Caco-2 (cell line): ENCODE data around the gene DCUN1D2. TPM values are rescaled to one million over a fixed set of nuclear protein-coding genes. Genes with fewer than 3 reads are reported as not detected.

Source experiments
- Bru-seq: library from RNA; stranded (reverse); fragments of 400-500 nt; gene quantifications from one replicate; lab custom pipeline; 2021; lab: Mats Ljungman, UMichigan
- BruChase-seq, 2 experiments: library from RNA; stranded (reverse); fragments of 400-500 nt; gene quantifications; one replicate each; lab custom pipeline; 2021; lab: Mats Ljungman, UMichigan
- BruUV-seq: library from RNA; stranded (reverse); fragments of 400-500 nt; replicated peaks from 2 replicates; lab custom pipeline; 2021; lab: Mats Ljungman, UMichigan
- CTCF ChIA-PET: fragments of 300-600 bp; sonication (Branson Sonifier 250); formaldehyde crosslinking; loops from one replicate; lab custom pipeline; 2022; ENCODE audit warnings: antibody characterized with exemption; lab: Charles Lee
- POLR2A ChIA-PET: fragments of 300-600 bp; sonication (Branson Sonifier 250); formaldehyde crosslinking; loops from one replicate; lab custom pipeline; 2022; ENCODE audit warnings: antibody characterized with exemption; lab: Charles Lee
- DNase-seq, 2 experiments: peaks; one replicate each; pipeline versions ENCODE4 v3.0.0 to v3.0.0-alpha.2; 2020 to 2022
- H3K27me3 ChIP-seq: replicated peaks from 2 replicates; pipeline ENCODE4 v1.6.0; 2011; ENCODE audit warnings: low read length; ENCODE audit not compliant: control insufficient read depth, insufficient read depth
- H3K36me3 ChIP-seq: 2 replicates; pipeline ENCODE4 v1.5.1; 2011; ENCODE audit warnings: low read length; ENCODE audit not compliant: control insufficient read depth, insufficient read depth
- H3K4me1 ChIP-seq: fragments of 250-450 bp; sonication (Bioruptor Pico); 2 replicates; pipeline ENCODE4 v1.5.1; 2020; ENCODE audit warnings: mild to moderate bottlenecking
- H3K4me3 ChIP-seq: 2 replicates; pipeline ENCODE4 v1.5.1; 2011; ENCODE audit warnings: low read depth, mild to moderate bottlenecking, control low read depth, low read length
- H3K9me3 ChIP-seq: fragments of 250-450 bp; sonication (Bioruptor Pico); 2 replicates; pipeline ENCODE4 v1.5.1; 2020; ENCODE audit warnings: mild to moderate bottlenecking, moderate library complexity
- H3K27ac Mint-ChIP-seq: one replicate; pipeline ENCODE4 v1.8.0; 2022; ENCODE audit warnings: mixed read lengths; ENCODE audit not compliant: unreplicated experiment
- H3K27me3 Mint-ChIP-seq: one replicate; pipeline ENCODE4 v1.8.0; 2022; ENCODE audit warnings: mixed read lengths; ENCODE audit not compliant: insufficient read depth, unreplicated experiment
- H3K36me3 Mint-ChIP-seq: one replicate; pipeline ENCODE4 v1.8.0; 2022; ENCODE audit warnings: mild to moderate bottlenecking, mixed read lengths; ENCODE audit not compliant: insufficient read depth, unreplicated experiment
- H3K4me1 Mint-ChIP-seq: one replicate; pipeline ENCODE4 v1.8.0; 2022; ENCODE audit warnings: low read depth, mixed read lengths; ENCODE audit not compliant: unreplicated experiment
- H3K4me3 Mint-ChIP-seq: one replicate; pipeline ENCODE4 v1.8.0; 2022; ENCODE audit warnings: mild to moderate bottlenecking, moderate library complexity, mixed read lengths; ENCODE audit not compliant: unreplicated experiment
- H3K9me3 Mint-ChIP-seq: one replicate; pipeline ENCODE4 v1.8.0; 2022; ENCODE audit warnings: mixed read lengths; ENCODE audit not compliant: unreplicated experiment
- CTCF ChIP-seq, 2 experiments: fragments of 200-600 bp in 1 of 2; IDR thresholded peaks; 1 replicate in 1 of 2; 2 replicates in 1 of 2; pipeline versions ENCODE4 v1.5.1 to v1.8.0; 2011 to 2022; ENCODE audit warnings: antibody characterized with exemption in 1 of 2, control low read depth in 1 of 2, inconsistent platforms in 1 of 2, low read depth in 1 of 2, low read length in 1 of 2, mild to moderate bottlenecking in 1 of 2, moderate library complexity in 1 of 2; ENCODE audit not compliant: insufficient read depth in 1 of 2, severe bottlenecking in 1 of 2, unreplicated experiment in 1 of 2
- intact Hi-C: fragments of 100-400 bp; cut with micrococcal nuclease; formaldehyde crosslinking; loops from one replicate; pipeline ENCODE4 v1.10.0; 2022; ENCODE audit not compliant: unreplicated experiment
- long read RNA-seq: library from polyadenylated mRNA; stranded (forward); transcript quantifications from one replicate; pipeline ENCODE4 v2.0.0, GENCODE V29; 2022
- total RNA-seq: library from RNA; stranded (reverse); gene quantifications from 2 replicates; pipeline ENCODE4 v1.2.3, GENCODE V29; 2022

The DCUN1D2 gene
- total RNA-seq (59.4 and 59.9 TPM in 2 replicates), Bru-seq, nascent RNA (percentile 87 among the genes with signal in this experiment), BruChase-seq, experiment 1, labeled RNA remaining after a 2-hour chase (percentile 94 among the genes with signal in this experiment), BruChase-seq, experiment 2, labeled RNA remaining after a 6-hour chase (percentile 89 among the genes with signal in this experiment)
- long read RNA-seq, partial matches to known transcripts, result 8 of 32 reads
- long read RNA-seq, other reads (novel, unspliced or antisense), result 18 of 32 reads

- ChIA-PET POLR2A (interaction anchor here (0.6 kb wide), 2 partner anchors 35 to 93 kb away, joined by 4 to 8 read pairs; no protein-coding TSS in a partner anchor), CTCF (interaction anchor here (1.1 kb wide), 1 partner anchor 42 kb away, joined by 3 read pairs; no protein-coding TSS in a partner anchor)
- H3K36me3 ChIP-seq, result peaks cover 6% of the 10 kb centered on the region
- no peaks in the 10 kb centered on the region for H3K9me3 ChIP-seq
- H3K4me1 Mint-ChIP-seq, result peaks cover 41% of the 10 kb centered on the region
- H3K27me3 ChIP-seq, result no peaks in the 10 kb centered on the region
- DNase-seq, result peak; percentile 95 to 98
- peak within 1 kb of the TSS; percentile 90 for H3K4me3 Mint-ChIP-seq
- H3K27me3 Mint-ChIP-seq, result no peaks in the 10 kb centered on the region
- BruUV-seq, result no TSS peak
- H3K27ac Mint-ChIP-seq, result peak within 1 kb of the TSS; percentile 74
- intact Hi-C loops, result loop anchor here (2.0 kb wide), 1 partner anchor 72 kb away; no protein-coding TSS in a partner anchor
- H3K9me3 Mint-ChIP-seq, result no peaks in the 10 kb centered on the region
- TF ChIP-seq CTCF (IDR thresholded peaks at IDR 0.05; ENCODE audit: insufficient read depth in 1 of 2, low read depth in 1 of 2, low read length in 1 of 2, severe bottlenecking in 1 of 2, unreplicated experiment in 1 of 2), result no peak
- peak within 1 kb of the TSS; percentile 73 for H3K4me3 ChIP-seq
- peaks cover 37% of the 10 kb centered on the region for H3K4me1 ChIP-seq
- peaks cover 28% of the 10 kb centered on the region for H3K36me3 Mint-ChIP-seq
These were observed at the start of gene DCUN1D2 for GRCh38 chr13:113490496-113491417. DCUN1D2 (minus strand) TSS chr13:113490711; CDS start chr13:113490669, 42 bp downstream.

- H3K36me3 ChIP-seq, result no peaks in the 10 kb centered on the region
- H3K9me3 Mint-ChIP-seq, result no peaks in the 10 kb centered on the region
- peaks cover 9% of the 10 kb centered on the region for H3K4me1 ChIP-seq
- no peaks in the 10 kb centered on the region for H3K27me3 Mint-ChIP-seq
- peaks cover 14% of the 10 kb centered on the region for H3K36me3 Mint-ChIP-seq
- DNase-seq, result peak in 1 of 2 experiments; percentile 12
- no peak overlapping the region for H3K4me3 Mint-ChIP-seq
- BruUV-seq, result no TSS peak
- no peak overlapping the region for H3K27ac Mint-ChIP-seq
- ChIA-PET CTCF (no interaction called here), POLR2A (no interaction called here)
- intact Hi-C loops, result no loop called here
- H3K4me3 ChIP-seq, result no peak overlapping the region
- H3K27me3 ChIP-seq, result no peaks in the 10 kb centered on the region
- no peaks in the 10 kb centered on the region for H3K9me3 ChIP-seq
- no peak for TF ChIP-seq CTCF (IDR thresholded peaks at IDR 0.05; ENCODE audit: insufficient read depth in 1 of 2, low read depth in 1 of 2, low read length in 1 of 2, severe bottlenecking in 1 of 2, unreplicated experiment in 1 of 2)
- H3K4me1 Mint-ChIP-seq, result no peaks in the 10 kb centered on the region
These were observed 49.3 kb upstream of the DCUN1D2 start for GRCh38 chr13:113539822-113540221.

- TF ChIP-seq CTCF (IDR thresholded peaks at IDR 0.05; ENCODE audit: insufficient read depth in 1 of 2, low read depth in 1 of 2, low read length in 1 of 2, severe bottlenecking in 1 of 2, unreplicated experiment in 1 of 2), result no peak
- POLR2A ChIA-PET, result no interaction called here
- Mint-ChIP-seq H3K36me3 (peaks cover 20% of the 10 kb centered on the region), H3K9me3 (no peaks in the 10 kb centered on the region), H3K4me1 (no peaks in the 10 kb centered on the region), H3K27ac (no peak overlapping the region), H3K4me3 (no peak overlapping the region), H3K27me3 (no peaks in the 10 kb centered on the region)
- H3K4me3 ChIP-seq, result no peak overlapping the region
- no peaks in the 10 kb centered on the region for H3K27me3 ChIP-seq
- intact Hi-C loops, result no loop called here
- CTCF ChIA-PET, result no interaction called here
- no peaks in the 10 kb centered on the region for H3K36me3 ChIP-seq
- H3K4me1 ChIP-seq, result peaks cover 6% of the 10 kb centered on the region
- peak in 1 of 2 experiments; percentile 20 for DNase-seq
- BruUV-seq, result no TSS peak
- no peaks in the 10 kb centered on the region for H3K9me3 ChIP-seq
These were observed 48.7 kb upstream of the DCUN1D2 start for GRCh38 chr13:113539176-113539575.
